Nephron progenitor cell (in vitro differentiated cells): ENCODE data around the gene ZMYM2.

ENCODE experiments used
- DNase-seq: peaks from one replicate; pipeline ENCODE4 v3.0.0; 2021
- H3K27ac Mint-ChIP-seq: 2 replicates; pipeline ENCODE4 v1.8.0; 2021; ENCODE audit warnings: mild to moderate bottlenecking, moderate library complexity, mixed read lengths
- H3K27me3 Mint-ChIP-seq: 2 replicates; pipeline ENCODE4 v1.8.0; 2021; ENCODE audit warnings: mild to moderate bottlenecking, low read depth, mixed read lengths; ENCODE audit not compliant: poor library complexity
- H3K36me3 Mint-ChIP-seq: 2 replicates; pipeline ENCODE4 v1.8.0; 2021; ENCODE audit warnings: low read depth, mixed read lengths
- H3K4me1 Mint-ChIP-seq: 2 replicates; pipeline ENCODE4 v1.8.0; 2021; ENCODE audit warnings: mixed read lengths
- H3K4me3 Mint-ChIP-seq: 2 replicates; pipeline ENCODE4 v1.8.0; 2021; ENCODE audit warnings: mild to moderate bottlenecking, moderate library complexity, mixed read lengths
- H3K9me3 Mint-ChIP-seq: 2 replicates; pipeline ENCODE4 v1.8.0; 2021; ENCODE audit warnings: mild to moderate bottlenecking, moderate library complexity, mixed read lengths
- CTCF ChIP-seq: fragments of 200-600 bp; sonication (generic); IDR thresholded peaks from 2 replicates; pipeline ENCODE4 v1.5.0; 2021; ENCODE audit warnings: antibody characterized with exemption

ZMYM2 gene

GRCh38 chr13:20105161-20105689 lies 146.7 kb downstream of the ZMYM2 start:
- no peak for TF ChIP-seq CTCF

GRCh38 chr13:20106742-20107141 lies 148.2 kb downstream of the ZMYM2 start:
- Mint-ChIP-seq H3K9me3 (no peaks in the 10 kb centered on the region), H3K27me3 (peaks cover 12% of the 10 kb centered on the region), H3K27ac (no peak overlapping the region), H3K36me3 (no peaks in the 10 kb centered on the region), H3K4me3 (no peak overlapping the region), H3K4me1 (peaks cover 11% of the 10 kb centered on the region)
- DNase-seq: no peak
- TF ChIP-seq CTCF: no peak

More at GRCh38 chr13:20105161-20105689, 146.7 kb downstream of the ZMYM2 start:
- no peaks in the 10 kb centered on the region for H3K36me3 Mint-ChIP-seq
- no peak for DNase-seq
- no peaks in the 10 kb centered on the region for H3K9me3 Mint-ChIP-seq
- peaks cover 12% of the 10 kb centered on the region for H3K27me3 Mint-ChIP-seq
- H3K27ac Mint-ChIP-seq: no peak overlapping the region
- peaks cover 21% of the 10 kb centered on the region for H3K4me1 Mint-ChIP-seq
- no peak overlapping the region for H3K4me3 Mint-ChIP-seq

- Mint-ChIP-seq H3K9me3 (no peaks in the 10 kb centered on the region), H3K4me3 (no peak overlapping the region), H3K27me3 (peaks cover 20% of the 10 kb centered on the region), H3K36me3 (no peaks in the 10 kb centered on the region), H3K27ac (no peak overlapping the region), H3K4me1 (no peaks in the 10 kb centered on the region)
- DNase-seq: no peak
- no peak for TF ChIP-seq CTCF
Measured at GRCh38 chr13:20109037-20109436, 150.5 kb downstream of the ZMYM2 start.

GRCh38 chr13:20114066-20114610 lies 155.6 kb downstream of the ZMYM2 start:
- no peak for TF ChIP-seq CTCF
- no peak for DNase-seq
- peaks cover 14% of the 10 kb centered on the region for H3K27me3 Mint-ChIP-seq
- H3K4me3 Mint-ChIP-seq: no peak overlapping the region
- no peaks in the 10 kb centered on the region for H3K9me3 Mint-ChIP-seq
- H3K27ac Mint-ChIP-seq: no peak overlapping the region
- H3K4me1 Mint-ChIP-seq: peaks cover 7% of the 10 kb centered on the region
- no peaks in the 10 kb centered on the region for H3K36me3 Mint-ChIP-seq

GRCh38 chr13:20116213-20116612 lies 157.7 kb downstream of the ZMYM2 start:
- TF ChIP-seq CTCF: no peak

More at GRCh38 chr13:20116213-20116612, 157.7 kb downstream of the ZMYM2 start:
- Mint-ChIP-seq H3K36me3 (no peaks in the 10 kb centered on the region), H3K4me3 (no peak overlapping the region), H3K27ac (no peak overlapping the region), H3K9me3 (no peaks in the 10 kb centered on the region), H3K27me3 (peaks cover 20% of the 10 kb centered on the region), H3K4me1 (peaks cover 27% of the 10 kb centered on the region)
- no peak for DNase-seq
